HEK293 (cell line): ENCODE measurements around the gene FCN3.

Source experiments
- CTCF ChIA-PET: fragments of 350-600 bp; formaldehyde crosslinking; extraction: SDS; loops from one replicate; lab custom pipeline; 2021; ENCODE audit warnings: antibody characterized with exemption; lab: Yijun Ruan, JAX
- POLR2A ChIA-PET: fragments of 300-600 bp; formaldehyde crosslinking; extraction: SDS; loops from one replicate; lab custom pipeline; 2020; ENCODE audit warnings: antibody characterized with exemption, inconsistent platforms; lab: Yijun Ruan, JAX
- H3K27ac ChIP-seq: fragments of 200-500 bp; sonication (Bioruptor generic); 2 replicates; pipeline ENCODE4 v1.5.1; 2014; ENCODE audit warnings: low read depth, low read length, control low read depth, inconsistent platforms; ENCODE audit errors: extremely low read depth
- H3K36me3 ChIP-seq, 2 experiments: fragments of 200-500 bp in 1 of 2; sonication (Bioruptor generic) in 1 of 2; 1 replicate in 1 of 2; 2 replicates in 1 of 2; pipeline ENCODE4 v1.5.1; 2014 to 2017; ENCODE audit warnings: inconsistent platforms in 2 of 2, low read length in 2 of 2; ENCODE audit not compliant: control insufficient read depth in 2 of 2, insufficient read depth in 1 of 2
- H3K4me1 ChIP-seq: fragments of 200-500 bp; sonication (Bioruptor generic); 2 replicates; pipeline ENCODE4 v1.5.1; 2014; ENCODE audit warnings: mild to moderate bottlenecking, low read length, inconsistent platforms; ENCODE audit not compliant: control insufficient read depth, insufficient read depth
- H3K4me3 ChIP-seq: 2 replicates; pipeline ENCODE4 v1.5.1; 2011; ENCODE audit warnings: low read depth, mild to moderate bottlenecking, control low read depth, low read length, moderate library complexity
- H3K9me3 ChIP-seq: fragments of 200-500 bp; sonication (Bioruptor generic); 2 replicates; pipeline ENCODE4 v1.5.1; 2014; ENCODE audit warnings: low read depth, low read length, inconsistent platforms; ENCODE audit not compliant: control insufficient read depth, insufficient read depth
- BCL11A ChIP-seq: fragments of 450-650 bp; formaldehyde crosslinking; IDR thresholded peaks from 2 replicates; pipeline ENCODE4 v1.5.1; 2016; ENCODE audit warnings: low read depth, missing biosample characterization, missing genetic modification characterization
- GFI1B ChIP-seq: fragments of 450-650 bp; formaldehyde crosslinking; IDR thresholded peaks from 2 replicates; pipeline ENCODE4 v1.5.1; 2016; ENCODE audit warnings: missing biosample characterization, missing genetic modification characterization
- GLIS2 ChIP-seq: fragments of 450-650 bp; formaldehyde crosslinking; IDR thresholded peaks from 2 replicates; pipeline ENCODE4 v1.5.1; 2016; ENCODE audit warnings: missing biosample characterization, missing genetic modification characterization
- HIC1 ChIP-seq: fragments of 450-650 bp; formaldehyde crosslinking; IDR thresholded peaks from 2 replicates; pipeline ENCODE4 v1.5.1; 2016; ENCODE audit warnings: missing biosample characterization, missing genetic modification characterization
- HOXD13 ChIP-seq: sonication (generic); formaldehyde crosslinking; IDR thresholded peaks from 2 replicates; pipeline ENCODE4 v1.8.0; 2022; ENCODE audit warnings: missing genetic modification reagents, borderline replicate concordance
- PATZ1 ChIP-seq: fragments of 450-650 bp; formaldehyde crosslinking; IDR thresholded peaks from 2 replicates; pipeline ENCODE4 v1.5.1; 2016; ENCODE audit warnings: missing biosample characterization, missing genetic modification characterization
- RBAK ChIP-seq: fragments of 450-650 bp; formaldehyde crosslinking; IDR thresholded peaks from 2 replicates; pipeline ENCODE4 v1.5.1; 2016; ENCODE audit warnings: missing biosample characterization, missing genetic modification characterization
- SP7 ChIP-seq: fragments of 450-650 bp; formaldehyde crosslinking; IDR thresholded peaks from 2 replicates; pipeline ENCODE4 v1.5.1; 2016; ENCODE audit warnings: missing biosample characterization, missing genetic modification characterization
- ZFP41 ChIP-seq: fragments of 450-650 bp; formaldehyde crosslinking; IDR thresholded peaks from 2 replicates; pipeline ENCODE4 v1.5.1; 2016; ENCODE audit warnings: missing biosample characterization, missing genetic modification characterization, borderline replicate concordance
- ZNF140 ChIP-seq: fragments of 450-650 bp; formaldehyde crosslinking; IDR thresholded peaks from 2 replicates; pipeline ENCODE4 v1.5.1; 2016; ENCODE audit warnings: missing biosample characterization, missing genetic modification characterization
- ZNF174 ChIP-seq: fragments of 450-650 bp; formaldehyde crosslinking; IDR thresholded peaks from 2 replicates; pipeline ENCODE4 v1.5.0; 2017; ENCODE audit warnings: missing biosample characterization, mild to moderate bottlenecking, missing genetic modification characterization
- ZNF248 ChIP-seq: fragments of 450-650 bp; formaldehyde crosslinking; IDR thresholded peaks from 2 replicates; pipeline ENCODE4 v1.5.1; 2017; ENCODE audit warnings: missing biosample characterization, missing genetic modification characterization
- ZNF404 ChIP-seq: fragments of 450-650 bp; formaldehyde crosslinking; IDR thresholded peaks from 2 replicates; pipeline ENCODE4 v1.5.1; 2017; ENCODE audit warnings: missing biosample characterization, missing genetic modification characterization
- ZNF433 ChIP-seq: fragments of 450-650 bp; formaldehyde crosslinking; IDR thresholded peaks from 2 replicates; pipeline ENCODE4 v1.5.1; 2016; ENCODE audit warnings: missing biosample characterization, missing genetic modification characterization, low read depth
- ZNF544 ChIP-seq: fragments of 450-650 bp; formaldehyde crosslinking; IDR thresholded peaks from 2 replicates; pipeline ENCODE4 v1.5.0; 2017; ENCODE audit warnings: missing biosample characterization, missing genetic modification characterization
- ZNF626 ChIP-seq: fragments of 450-650 bp; sonication (Bioruptor Pico); formaldehyde crosslinking; IDR thresholded peaks from 2 replicates; pipeline ENCODE4 v1.5.1; 2018; ENCODE audit warnings: missing biosample characterization, missing genetic modification characterization, inconsistent platforms
- ZNF654 ChIP-seq: fragments of 450-650 bp; formaldehyde crosslinking; IDR thresholded peaks from 2 replicates; pipeline ENCODE4 v1.5.1; 2016; ENCODE audit warnings: low read depth, missing biosample characterization, missing genetic modification characterization
- ZNF747 ChIP-seq: fragments of 450-650 bp; formaldehyde crosslinking; IDR thresholded peaks from 2 replicates; pipeline ENCODE4 v1.5.1; 2016; ENCODE audit warnings: missing biosample characterization, missing genetic modification characterization
- ZNF785 ChIP-seq: fragments of 450-650 bp; formaldehyde crosslinking; IDR thresholded peaks from 2 replicates; pipeline ENCODE4 v1.5.1; 2016; ENCODE audit warnings: missing biosample characterization, missing genetic modification characterization
- ZSCAN30 ChIP-seq: fragments of 450-650 bp; IDR thresholded peaks from 2 replicates; pipeline ENCODE4 v1.5.1; 2018; ENCODE audit warnings: missing biosample characterization, mild to moderate bottlenecking, missing genetic modification characterization, moderate library complexity

FCN3 gene

DNA sequence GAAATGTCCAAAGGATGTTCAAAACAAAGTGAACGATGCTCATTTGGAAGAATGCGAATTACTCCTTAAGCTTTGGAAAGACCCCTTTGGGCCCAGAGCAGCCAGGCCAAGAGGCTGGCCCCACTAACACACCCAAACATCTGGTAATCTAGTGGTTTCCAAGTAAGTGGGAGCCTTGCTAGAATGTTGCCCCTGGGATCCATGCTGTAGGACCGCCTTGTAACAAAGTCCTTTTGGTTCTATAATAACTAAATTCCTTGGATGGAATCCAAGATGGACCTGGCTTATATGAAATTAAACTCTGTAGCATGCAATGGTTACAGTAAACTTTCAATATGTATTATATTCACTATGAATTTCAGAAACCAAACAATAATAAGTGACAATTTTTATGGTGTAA, 43.1 kb upstream of the FCN3 start:
- Histone ChIP-seq H3K4me3 (no peak overlapping the region), H3K27ac (no peak overlapping the region), H3K9me3 (no peaks in the 10 kb centered on the region), H3K4me1 (no peaks in the 10 kb centered on the region), H3K36me3 (peaks cover 10 to 67% of the 10 kb centered on the region in 2 experiments)
- CTCF ChIA-PET = interaction anchor here (0.6 to 1.9 kb wide), 5 partner anchors 9 to 245 kb away, joined by 3 to 7 read pairs (median 4); no protein-coding TSS in a partner anchor
- TF ChIP-seq ZNF654 (tag by site-specific recombination) (no peak), ZNF404 (no peak), HIC1 (tag by site-specific recombination) (no peak), HOXD13 (CRISPR knock-in tag) (no peak), GFI1B (tag by site-specific recombination) (no peak), BCL11A (tag by site-specific recombination) (no peak), ZNF785 (tag by site-specific recombination) (no peak), RBAK (tag by site-specific recombination) (no peak), ZNF248 (tag by site-specific recombination) (no peak), ZFP41 (tag by site-specific recombination) (no peak), ZNF544 (no peak), ZNF140 (tag by site-specific recombination) (no peak)
- POLR2A ChIA-PET = no interaction called here

DNA sequence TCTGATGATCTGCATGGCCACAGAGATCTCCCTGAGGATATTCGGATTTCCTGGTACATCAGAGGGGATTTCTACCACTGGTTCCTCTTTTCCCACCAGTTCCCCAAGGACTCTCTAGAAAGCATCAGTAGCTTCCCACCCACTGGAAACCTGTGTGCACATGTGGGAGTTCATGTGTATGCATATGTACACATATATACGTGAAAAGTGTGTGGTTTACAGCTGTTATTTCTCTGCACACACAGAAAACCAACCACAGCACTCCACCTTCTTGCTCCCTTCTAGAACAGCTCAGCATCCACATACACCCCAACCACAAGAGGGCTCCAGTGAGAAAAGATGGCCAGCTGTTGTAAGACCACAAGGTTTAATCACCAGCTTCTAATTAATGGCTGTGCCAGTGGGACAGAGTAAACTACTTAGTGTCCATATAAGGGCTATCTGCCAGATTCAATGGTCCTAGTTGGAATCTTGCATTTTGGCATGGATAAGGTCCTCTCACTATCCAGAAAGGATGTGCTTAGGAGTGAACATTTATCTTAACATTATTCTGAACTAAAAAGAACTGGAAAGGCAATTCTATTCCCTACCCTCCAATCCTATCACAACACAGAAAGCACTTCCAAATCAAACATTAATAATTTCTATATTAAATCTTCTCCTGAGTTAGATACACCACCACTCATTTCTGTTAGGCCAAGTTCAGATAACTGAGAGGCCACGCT, 41.9 kb upstream of the FCN3 start:
- Histone ChIP-seq H3K36me3 (peaks cover 16 to 78% of the 10 kb centered on the region in 2 experiments), H3K4me1 (no peaks in the 10 kb centered on the region), H3K9me3 (no peaks in the 10 kb centered on the region), H3K4me3 (no peak overlapping the region), H3K27ac (no peak overlapping the region)
- CTCF ChIA-PET = interaction anchor here (0.5 to 3.6 kb wide), 21 partner anchors 8 to 1248 kb away, joined by 3 to 37 read pairs (median 4); partner anchors contain the start of genes AHDC1 and C1orf232
- no peak for TF ChIP-seq ZNF433 (tag by site-specific recombination)
- TF ChIP-seq SP7 (tag by site-specific recombination) = peak; percentile 77
- TF ChIP-seq ZSCAN30 (tag by site-specific recombination) = no peak
- TF ChIP-seq ZNF747 (tag by site-specific recombination) = no peak
- no peak for TF ChIP-seq ZNF626 (tag by site-specific recombination)
- no peak for TF ChIP-seq ZNF174
- no peak for TF ChIP-seq GLIS2 (tag by site-specific recombination)
- TF ChIP-seq ZNF654 (tag by site-specific recombination) = peak; percentile 37; the same call in 1 of the 2 replicates
- no peak for TF ChIP-seq PATZ1 (tag by site-specific recombination)
- POLR2A ChIA-PET = interaction anchor here (1.1 to 1.3 kb wide), 3 partner anchors 12 to 190 kb away, joined by 3 to 6 read pairs (median 4); partner anchors contain the start of gene WASF2
